Measurements from ENCODE around the gene SSUH2. TPM values are rescaled to one million over a fixed set of nuclear protein-coding genes. Genes with fewer than 3 reads are reported as not detected.

Gene SSUH2
- total and polyA plus RNA-seq, 2 of the 13 experiments (the other 11 are each of a cell fraction or from before 2014, with no cell fraction given) = 38.1 to 136 TPM

- CTCF ChIA-PET (ENCODE audit: low intra/inter-chr PET ratio, low total read pairs) = interaction anchor here (1.9 kb wide), 1 partner anchor 165 kb away, joined by 18 read pairs; no protein-coding TSS in a partner anchor
- FAIRE-seq = peak; percentile 54
- 45% methylated on average over 5 of the region's 7 CpGs for WGBS (ENCODE audit: low lambda C conversion rate)
Measured at GRCh38 chr3:8607234-8608040, 37.2 kb downstream of the SSUH2 start.

More at GRCh38 chr3:8607234-8608040, 37.2 kb downstream of the SSUH2 start:
- Histone ChIP-seq H4K20me1 (ENCODE audit: insufficient read depth, low read length) (no peaks in the 10 kb centered on the region), H2AFZ (ENCODE audit: low read length) (no peak overlapping the region), H3K4me2 (ENCODE audit: low read depth, low read length) (peak overlapping the region; percentile 16; the same call in 1 of the 2 replicates), H3K9me3 (ENCODE audit: low read length) (no peaks in the 10 kb centered on the region), H3K79me2 (ENCODE audit: insufficient read depth, low read length) (no peaks in the 10 kb centered on the region), H3K27me3 (ENCODE audit: control insufficient read depth in 1 of 2, insufficient read depth in 2 of 2, low read length in 2 of 2) (no peaks in the 10 kb centered on the region), H3K36me3 (replicated peaks in 1 of 2; ENCODE audit: control insufficient read depth in 1 of 2, insufficient read depth in 2 of 2, low read length in 2 of 2) (no peaks in the 10 kb centered on the region), H3K27ac (ENCODE audit: extremely low read length, insufficient read depth, low read length) (no peak overlapping the region), H3K4me1 (ENCODE audit: insufficient read depth, low read length) (peaks cover 5% of the 10 kb centered on the region; the same call in 1 of the 2 replicates), H3K9ac (ENCODE audit: insufficient read depth, low read depth, low read length) (no peak overlapping the region), H3K4me3 (replicated peaks in 1 of 3; ENCODE audit: insufficient read depth in 1 of 3, low read depth in 2 of 3, low read length in 3 of 3) (no peak overlapping the region)
- BruUV-seq (replicated peaks) = no TSS peak
- intact Hi-C loops (cut with micrococcal nuclease; ENCODE audit: unreplicated experiment) (loop anchor here (1.0 to 10.0 kb wide), 2 partner anchors 103 to 165 kb away; partner anchors contain the start of gene LMCD1), in situ Hi-C loops (cut with HindIII; ENCODE audit: extremely low pct_ligation_motif_present, low pct_unique_long_range_greater_than_20kb) (loop anchor here (10.0 kb wide), 1 partner anchor 283 kb away; no protein-coding TSS in a partner anchor)
- TF ChIP-seq, protein P1, sequence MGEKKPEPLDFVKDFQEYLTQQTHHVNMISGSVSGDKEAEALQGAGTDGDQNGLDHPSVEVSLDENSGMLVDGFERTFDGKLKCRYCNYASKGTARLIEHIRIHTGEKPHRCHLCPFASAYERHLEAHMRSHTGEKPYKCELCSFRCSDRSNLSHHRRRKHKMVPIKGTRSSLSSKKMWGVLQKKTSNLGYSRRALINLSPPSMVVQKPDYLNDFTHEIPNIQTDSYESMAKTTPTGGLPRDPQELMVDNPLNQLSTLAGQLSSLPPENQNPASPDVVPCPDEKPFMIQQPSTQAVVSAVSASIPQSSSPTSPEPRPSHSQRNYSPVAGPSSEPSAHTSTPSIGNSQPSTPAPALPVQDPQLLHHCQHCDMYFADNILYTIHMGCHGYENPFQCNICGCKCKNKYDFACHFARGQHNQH (CRISPR knock-in tag; IDR thresholded peaks at IDR 0.05) = peak; percentile 24; the same call in 1 of the 2 replicates
- TF ChIP-seq RAD21 (CRISPR knock-in tag; IDR thresholded peaks at IDR 0.05) (peak; percentile 82), SOX6 (IDR thresholded peaks at IDR 0.05) (no peak), SOX6 (CRISPR knock-in tag; IDR thresholded peaks at IDR 0.05) (0 out of 2 replicates have a peak, but pooled peaks have one; percentile 17), ZNF781 (CRISPR knock-in tag; IDR thresholded peaks at IDR 0.05; ENCODE audit: borderline replicate concordance, not compliant biosample characterization) (no peak), ZNF292 (CRISPR knock-in tag; IDR thresholded peaks at IDR 0.05; ENCODE audit: borderline replicate concordance, low read depth) (no peak), ZNF580 (CRISPR knock-in tag; IDR thresholded peaks at IDR 0.05; ENCODE audit: borderline replicate concordance, low read depth) (0 out of 2 replicates have a peak, but pooled peaks have one; percentile 21), SMC3 (IDR thresholded peaks at IDR 0.05; ENCODE audit: low read length) (peak; percentile 86; the same call in 1 of the 2 replicates), STAG1 (CRISPR knock-in tag; IDR thresholded peaks at IDR 0.05) (peak; percentile 92), CTCF (CRISPR knock-in tag; IDR thresholded peaks at IDR 0.05) (peak; percentile 83)
- TF ChIP-seq, protein P2, sequence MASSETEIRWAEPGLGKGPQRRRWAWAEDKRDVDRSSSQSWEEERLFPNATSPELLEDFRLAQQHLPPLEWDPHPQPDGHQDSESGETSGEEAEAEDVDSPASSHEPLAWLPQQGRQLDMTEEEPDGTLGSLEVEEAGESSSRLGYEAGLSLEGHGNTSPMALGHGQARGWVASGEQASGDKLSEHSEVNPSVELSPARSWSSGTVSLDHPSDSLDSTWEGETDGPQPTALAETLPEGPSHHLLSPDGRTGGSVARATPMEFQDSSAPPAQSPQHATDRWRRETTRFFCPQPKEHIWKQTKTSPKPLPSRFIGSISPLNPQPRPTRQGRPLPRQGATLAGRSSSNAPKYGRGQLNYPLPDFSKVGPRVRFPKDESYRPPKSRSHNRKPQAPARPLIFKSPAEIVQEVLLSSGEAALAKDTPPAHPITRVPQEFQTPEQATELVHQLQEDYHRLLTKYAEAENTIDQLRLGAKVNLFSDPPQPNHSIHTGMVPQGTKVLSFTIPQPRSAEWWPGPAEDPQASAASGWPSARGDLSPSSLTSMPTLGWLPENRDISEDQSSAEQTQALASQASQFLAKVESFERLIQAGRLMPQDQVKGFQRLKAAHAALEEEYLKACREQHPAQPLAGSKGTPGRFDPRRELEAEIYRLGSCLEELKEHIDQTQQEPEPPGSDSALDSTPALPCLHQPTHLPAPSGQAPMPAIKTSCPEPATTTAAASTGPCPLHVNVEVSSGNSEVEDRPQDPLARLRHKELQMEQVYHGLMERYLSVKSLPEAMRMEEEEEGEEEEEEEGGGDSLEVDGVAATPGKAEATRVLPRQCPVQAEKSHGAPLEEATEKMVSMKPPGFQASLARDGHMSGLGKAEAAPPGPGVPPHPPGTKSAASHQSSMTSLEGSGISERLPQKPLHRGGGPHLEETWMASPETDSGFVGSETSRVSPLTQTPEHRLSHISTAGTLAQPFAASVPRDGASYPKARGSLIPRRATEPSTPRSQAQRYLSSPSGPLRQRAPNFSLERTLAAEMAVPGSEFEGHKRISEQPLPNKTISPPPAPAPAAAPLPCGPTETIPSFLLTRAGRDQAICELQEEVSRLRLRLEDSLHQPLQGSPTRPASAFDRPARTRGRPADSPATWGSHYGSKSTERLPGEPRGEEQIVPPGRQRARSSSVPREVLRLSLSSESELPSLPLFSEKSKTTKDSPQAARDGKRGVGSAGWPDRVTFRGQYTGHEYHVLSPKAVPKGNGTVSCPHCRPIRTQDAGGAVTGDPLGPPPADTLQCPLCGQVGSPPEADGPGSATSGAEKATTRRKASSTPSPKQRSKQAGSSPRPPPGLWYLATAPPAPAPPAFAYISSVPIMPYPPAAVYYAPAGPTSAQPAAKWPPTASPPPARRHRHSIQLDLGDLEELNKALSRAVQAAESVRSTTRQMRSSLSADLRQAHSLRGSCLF (CRISPR knock-in tag; IDR thresholded peaks at IDR 0.05; ENCODE audit: borderline replicate concordance) = no peak
- DNase-seq (ENCODE audit: low spot score) (peak; percentile 55), ATAC-seq (peak; percentile 93)
- POLR2A ChIA-PET = no interaction called here

All from HepG2 (cell line).